Upper lobe of right lung (tissue), 1 donor: ENCODE data around the gene ZCCHC14. TPM values are rescaled to one million over a fixed set of nuclear protein-coding genes. Genes with fewer than 3 reads are reported as not detected.
A peak's percentile ranks its signal among the peaks of the same experiment; 100 is the strongest.

Source experiments
- ATAC-seq: fragments of 200-7000 bp; cut with Tn5 transposase; one replicate; pipeline ENCODE4 v1.9.1; 2020; ENCODE audit warnings: mild to moderate bottlenecking, moderate library complexity
- DNase-seq: peaks from one replicate; pipeline ENCODE4 v3.0.0-alpha.2; 2020
- H3K27ac ChIP-seq: fragments of 200-600 bp; one replicate; pipeline ENCODE4 v1.8.0; 2022
- H3K27me3 ChIP-seq: fragments of 200-600 bp; one replicate; pipeline ENCODE4 v1.8.0; 2022; ENCODE audit warnings: mild to moderate bottlenecking
- H3K36me3 ChIP-seq: fragments of 200-600 bp; one replicate; pipeline ENCODE4 v1.8.0; 2022
- H3K4me1 ChIP-seq: fragments of 200-600 bp; one replicate; pipeline ENCODE4 v1.8.0; 2022
- H3K4me3 ChIP-seq: fragments of 200-600 bp; one replicate; pipeline ENCODE4 v1.8.0; 2022; ENCODE audit warnings: mild to moderate bottlenecking
- H3K9me3 ChIP-seq: fragments of 200-600 bp; one replicate; pipeline ENCODE4 v1.8.0; 2022
- intact Hi-C: fragments of 100-400 bp; cut with DNase I; formaldehyde crosslinking; loops from one replicate; pipeline ENCODE4 v1.11.0; 2022
- total RNA-seq: library from RNA; stranded (reverse); fragmentation: NEBNext Ultra II Directional; extraction: Animal tissue kit (Norgen Biotek cat#: 25700); gene quantifications from one replicate; pipeline ENCODE4 v1.2.1, GENCODE V29; 2021
- TF ChIP-seq, protein P1 (sequence below): fragments of 200-600 bp; IDR thresholded peaks from one replicate; pipeline ENCODE4 v1.8.0; 2022; ENCODE audit warnings: antibody characterized with exemption
- donor health status: DM: no; HTN: yes; CAD: no; lungs with severe emphysema.

The ZCCHC14 gene
- total RNA-seq, 1 donor from 2014 or later, result 27.2 TPM

DNA sequence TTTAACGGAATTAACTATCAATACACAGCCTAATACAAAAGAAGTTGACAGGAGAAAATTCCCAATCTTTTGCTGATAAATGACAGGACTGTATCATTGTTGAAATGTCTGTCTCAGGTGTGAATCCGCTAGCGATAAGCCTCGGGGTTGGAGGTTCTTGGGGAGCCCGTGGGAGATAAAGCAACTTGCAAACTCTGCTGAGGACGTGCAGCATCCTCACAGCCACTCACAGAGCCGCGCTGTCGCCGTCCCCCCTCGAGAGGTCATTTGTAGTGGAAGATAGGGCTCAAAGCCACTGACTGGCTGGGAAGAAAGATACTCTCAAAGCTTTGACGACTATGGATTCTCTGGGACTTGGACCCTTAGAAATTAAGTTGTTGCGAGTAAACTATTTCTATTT is 83.7 kb downstream of the ZCCHC14 start:
- TF ChIP-seq, protein P1, sequence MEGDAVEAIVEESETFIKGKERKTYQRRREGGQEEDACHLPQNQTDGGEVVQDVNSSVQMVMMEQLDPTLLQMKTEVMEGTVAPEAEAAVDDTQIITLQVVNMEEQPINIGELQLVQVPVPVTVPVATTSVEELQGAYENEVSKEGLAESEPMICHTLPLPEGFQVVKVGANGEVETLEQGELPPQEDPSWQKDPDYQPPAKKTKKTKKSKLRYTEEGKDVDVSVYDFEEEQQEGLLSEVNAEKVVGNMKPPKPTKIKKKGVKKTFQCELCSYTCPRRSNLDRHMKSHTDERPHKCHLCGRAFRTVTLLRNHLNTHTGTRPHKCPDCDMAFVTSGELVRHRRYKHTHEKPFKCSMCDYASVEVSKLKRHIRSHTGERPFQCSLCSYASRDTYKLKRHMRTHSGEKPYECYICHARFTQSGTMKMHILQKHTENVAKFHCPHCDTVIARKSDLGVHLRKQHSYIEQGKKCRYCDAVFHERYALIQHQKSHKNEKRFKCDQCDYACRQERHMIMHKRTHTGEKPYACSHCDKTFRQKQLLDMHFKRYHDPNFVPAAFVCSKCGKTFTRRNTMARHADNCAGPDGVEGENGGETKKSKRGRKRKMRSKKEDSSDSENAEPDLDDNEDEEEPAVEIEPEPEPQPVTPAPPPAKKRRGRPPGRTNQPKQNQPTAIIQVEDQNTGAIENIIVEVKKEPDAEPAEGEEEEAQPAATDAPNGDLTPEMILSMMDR, result no peak
- Histone ChIP-seq H3K4me3 (no peak overlapping the region), H3K4me1 (no peaks in the 10 kb centered on the region), H3K27me3 (no peaks in the 10 kb centered on the region), H3K9me3 (no peaks in the 10 kb centered on the region), H3K36me3 (peaks cover 85% of the 10 kb centered on the region), H3K27ac (no peak overlapping the region)
- no peak for ATAC-seq
- no peak for DNase-seq
- intact Hi-C loops, result no loop called here

DNA sequence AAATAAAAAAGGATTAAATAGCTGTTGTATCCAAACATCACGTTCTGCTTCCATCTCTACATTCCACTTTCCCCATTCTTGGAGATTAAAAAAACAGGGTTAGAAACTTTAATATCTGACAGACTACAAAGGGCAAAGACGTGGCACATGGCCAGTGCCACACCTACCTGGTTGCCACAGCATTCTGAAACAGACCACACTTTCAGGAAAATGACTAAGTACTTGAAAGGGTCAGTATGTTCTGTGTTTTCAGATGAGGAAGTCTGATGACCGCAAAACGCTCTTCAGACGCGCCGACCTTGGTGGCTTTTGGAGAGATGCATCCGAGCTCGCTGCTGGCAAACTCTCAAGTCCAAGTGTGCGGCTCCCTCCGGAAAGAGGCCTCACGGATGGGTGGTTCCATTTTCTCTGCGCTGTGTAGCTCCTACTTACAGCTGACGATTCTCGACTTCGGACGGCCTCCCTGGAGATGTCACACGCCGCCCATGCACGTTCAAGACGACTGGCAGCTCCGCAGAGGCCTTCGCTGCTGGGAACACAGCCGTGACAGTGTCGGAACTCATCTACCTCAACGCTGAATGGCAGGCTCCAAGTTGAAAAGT is 85.2 kb downstream of the ZCCHC14 start:
- intact Hi-C loops, result no loop called here
- Histone ChIP-seq H3K4me3 (no peak overlapping the region), H3K4me1 (no peaks in the 10 kb centered on the region), H3K36me3 (peaks cover 84% of the 10 kb centered on the region), H3K27ac (peak overlapping the region; percentile 67), H3K9me3 (no peaks in the 10 kb centered on the region), H3K27me3 (no peaks in the 10 kb centered on the region)
- peak; percentile 87 for DNase-seq
- TF ChIP-seq, protein P1, result no peak
- peak; percentile 86 for ATAC-seq

DNA sequence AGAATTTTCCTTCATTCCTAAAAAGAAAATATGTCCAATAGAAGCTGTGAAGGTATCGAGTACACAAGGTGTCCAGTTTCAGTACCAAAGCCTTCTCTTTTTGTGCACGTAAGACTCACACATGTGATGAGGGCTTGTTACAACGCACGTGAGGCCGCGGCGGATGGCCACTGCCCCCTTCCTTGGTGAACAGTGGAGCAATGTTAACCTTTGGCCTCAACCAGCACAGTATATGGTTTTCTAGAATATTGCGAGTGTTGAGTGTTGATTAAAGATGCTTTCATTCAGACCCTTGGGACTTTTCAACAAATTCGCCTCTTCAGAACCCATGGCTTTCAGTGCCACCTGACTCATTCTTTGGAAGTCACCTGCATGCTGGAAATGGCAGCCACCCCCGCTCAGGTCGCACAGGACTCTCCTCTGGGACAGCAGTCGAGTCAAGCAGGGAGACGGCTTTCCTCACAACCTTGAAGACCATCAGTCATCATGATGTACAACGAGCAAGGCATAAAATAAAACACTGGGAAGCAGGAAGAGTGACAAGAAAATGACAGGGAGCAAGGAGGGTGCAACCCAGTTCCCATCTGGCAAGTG is 86.2 kb downstream of the ZCCHC14 start:
- intact Hi-C loops, result no loop called here
- Histone ChIP-seq H3K4me1 (no peaks in the 10 kb centered on the region), H3K9me3 (no peaks in the 10 kb centered on the region), H3K36me3 (peaks cover 83% of the 10 kb centered on the region), H3K4me3 (no peak overlapping the region), H3K27ac (peak overlapping the region; percentile 67), H3K27me3 (no peaks in the 10 kb centered on the region)
- TF ChIP-seq, protein P1, result no peak
- DNase-seq (peak; percentile 33), ATAC-seq (no peak)

DNA sequence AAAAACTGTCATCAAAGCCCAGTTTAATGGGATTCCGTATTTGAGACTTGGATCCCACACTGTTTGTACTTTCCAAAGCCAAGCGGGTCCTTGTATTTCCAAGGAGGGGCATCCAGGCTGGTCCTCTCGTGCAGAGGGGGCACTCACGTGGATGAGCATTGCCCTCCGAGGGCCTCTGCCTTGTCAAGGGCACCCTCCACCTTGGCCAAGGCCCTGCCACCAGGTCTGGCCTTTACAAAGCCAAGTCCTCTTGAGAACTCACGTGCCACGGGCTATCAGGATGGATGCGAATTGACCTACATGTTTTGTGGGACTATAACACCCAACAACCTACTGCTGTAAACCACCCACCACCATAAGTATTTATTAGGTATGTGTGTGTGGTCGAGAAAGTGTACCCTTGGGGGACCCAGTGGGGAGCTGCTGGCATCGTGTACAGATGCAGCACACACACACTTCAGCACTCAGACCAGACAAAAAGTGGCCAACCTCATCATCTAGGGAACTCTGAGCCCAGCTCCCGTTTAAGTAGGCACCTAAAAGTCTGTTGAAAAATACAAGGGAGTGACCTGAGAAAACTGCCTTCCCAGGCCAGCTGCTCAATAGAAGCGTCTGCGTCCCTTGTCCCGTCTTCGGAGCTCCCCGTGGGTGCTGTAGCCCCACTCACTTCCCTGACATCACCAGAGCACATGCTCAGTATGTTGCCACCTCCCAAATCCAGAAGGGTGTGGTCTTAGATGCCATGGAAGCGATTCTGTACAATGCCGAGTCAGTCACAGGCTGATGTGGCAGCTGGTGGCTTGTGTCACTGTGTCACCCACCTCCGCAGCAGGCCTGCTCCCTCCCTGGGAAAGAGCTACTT is 87.8 kb downstream of the ZCCHC14 start:
- Histone ChIP-seq H3K4me1 (no peaks in the 10 kb centered on the region), H3K36me3 (peaks cover 82% of the 10 kb centered on the region), H3K27me3 (no peaks in the 10 kb centered on the region), H3K9me3 (no peaks in the 10 kb centered on the region), H3K27ac (no peak overlapping the region), H3K4me3 (no peak overlapping the region)
- intact Hi-C loops, result no loop called here
- TF ChIP-seq, protein P1, result no peak
- DNase-seq, result no peak
- ATAC-seq, result no peak

DNA sequence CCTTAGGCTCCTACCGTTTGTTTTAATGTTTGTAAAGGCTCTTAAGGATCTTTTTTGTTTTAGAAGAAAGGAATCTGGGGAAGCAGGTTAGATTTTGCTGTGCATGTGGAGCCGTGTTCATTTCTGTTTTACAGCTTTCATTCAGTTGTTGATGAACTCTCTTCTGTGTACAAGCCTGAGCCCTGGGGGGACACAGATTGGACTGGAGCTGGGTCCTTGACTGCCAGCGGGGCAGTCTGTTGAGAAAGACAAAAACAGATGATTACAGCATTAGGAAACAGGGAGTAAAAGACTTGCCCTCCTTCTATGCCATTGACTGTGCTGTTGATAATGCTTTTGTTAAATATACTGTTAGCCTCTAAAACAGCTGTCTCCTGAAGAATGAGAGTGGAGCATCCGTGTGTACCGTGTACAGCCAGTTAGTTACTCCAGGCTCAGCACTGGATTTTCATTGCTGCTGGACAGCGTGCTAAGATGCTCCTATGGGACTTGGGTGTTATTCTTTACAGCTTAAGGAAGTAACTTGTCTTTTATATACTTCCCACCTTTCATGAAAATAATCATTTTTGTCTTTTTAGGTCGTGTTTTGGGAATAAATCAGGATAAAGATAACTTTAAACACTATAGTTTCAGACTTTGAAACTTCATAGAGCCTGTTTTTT is 97.5 kb downstream of the ZCCHC14 start:
- intact Hi-C loops, result no loop called here
- no peak for DNase-seq
- H3K36me3 ChIP-seq, result peaks cover 17% of the 10 kb centered on the region
- ATAC-seq, result no peak
- TF ChIP-seq, protein P1, result no peak
- H3K4me3 ChIP-seq, result no peak overlapping the region
- H3K9me3 ChIP-seq, result no peaks in the 10 kb centered on the region
- no peak overlapping the region for H3K27ac ChIP-seq
- no peaks in the 10 kb centered on the region for H3K27me3 ChIP-seq
- peaks cover 24% of the 10 kb centered on the region for H3K4me1 ChIP-seq
